ENCODE data around the gene UGGT1. TPM values are rescaled to one million over a fixed set of nuclear protein-coding genes. Genes with fewer than 3 reads are reported as not detected.

Gene UGGT1
- polyA plus RNA-seq, 1 donor (not counting 4 experiments of a cell fraction or from before 2014, with no cell fraction given): 26.7 TPM

DNA sequence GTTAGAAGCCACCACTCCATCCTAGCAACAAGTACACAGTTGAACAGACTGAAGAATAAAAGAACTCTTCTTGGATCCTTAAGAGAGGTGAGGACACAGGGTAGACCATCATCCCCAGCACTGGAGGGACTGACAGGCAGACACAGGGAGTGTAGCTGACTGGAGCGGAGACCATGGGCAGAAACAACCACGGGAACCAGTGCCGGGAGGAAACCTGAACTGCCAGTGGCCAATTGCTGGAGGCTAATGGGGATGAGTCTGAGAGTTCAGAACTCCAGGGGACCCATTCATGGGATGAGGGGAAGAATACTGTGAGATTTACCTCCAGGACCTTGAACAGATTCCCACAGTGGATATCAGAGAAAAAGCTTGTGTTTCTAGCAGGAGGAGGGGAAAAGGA is 150.9 kb downstream of the UGGT1 start:
- Histone ChIP-seq H3K79me2 (ENCODE audit: control insufficient read depth, insufficient read depth, low read length) (no peaks in the 10 kb centered on the region), H3K27me3 (ENCODE audit: control insufficient read depth, extremely low read depth, insufficient read depth, low read length) (no peaks in the 10 kb centered on the region), H3K9me1 (ENCODE audit: control insufficient read depth, extremely low read depth, insufficient read depth, low read length) (no peaks in the 10 kb centered on the region), H2AFZ (ENCODE audit: control insufficient read depth, low read length) (no peak overlapping the region), H3K4me1 (ENCODE audit: control insufficient read depth, extremely low read depth, insufficient read depth, low read length) (no peaks in the 10 kb centered on the region), H3K9ac (ENCODE audit: control insufficient read depth, extremely low read depth, insufficient read depth, low read length) (no peak overlapping the region), H4K20me1 (ENCODE audit: control insufficient read depth, extremely low read depth, insufficient read depth, low read length) (no peaks in the 10 kb centered on the region), H3K36me3 (ENCODE audit: control insufficient read depth in 2 of 2, extremely low read depth in 1 of 2, insufficient read depth in 2 of 2, low read length in 2 of 2) (no peaks in the 10 kb centered on the region), H3K4me3 (ENCODE audit: control insufficient read depth in 2 of 3, extremely low read depth in 1 of 3, insufficient read depth in 2 of 3, low read depth in 1 of 3, low read length in 3 of 3) (no peak overlapping the region), H3K9me3 (ENCODE audit: control insufficient read depth, low read depth, low read length) (no peaks in the 10 kb centered on the region), H3K4me2 (ENCODE audit: control insufficient read depth, extremely low read depth, insufficient read depth, low read depth, low read length) (no peak overlapping the region), H3K27ac (ENCODE audit: control insufficient read depth, insufficient read depth, low read length) (no peak overlapping the region)
- FAIRE-seq (no peak), DNase-seq (ENCODE audit: low read depth, low spot score) (no peak)
- TF ChIP-seq CTCF (optimal IDR thresholded peaks at IDR 0.05 in 1 of 3, IDR thresholded peaks at IDR 0.05 in 1 of 3, conservative IDR thresholded peaks at IDR 0.05 in 1 of 3; ENCODE audit: extremely low read depth in 1 of 3, insufficient read depth in 2 of 3, low read length in 3 of 3) (no peak), EZH2 (IDR thresholded peaks at IDR 0.05; ENCODE audit: low read length) (no peak)
- dilution Hi-C loops (cut with MboI; ENCODE audit: extremely low pct_ligation_motif_present, low sequenced_read_pairs): no loop called here

Small RNA genes lying within 50 kb of the gene (small RNA-seq; reads per million reads assigned to genes)
- gene AC108059.2 (ENCODE audit: insufficient read length in 3 of 3, low read depth in 3 of 3, low replicate concordance in 1 of 3) (0 reads per million in 3 experiments), gene AC108059.3 (ENCODE audit: insufficient read length in 3 of 3, low read depth in 3 of 3, low replicate concordance in 1 of 3) (0 reads per million in 3 experiments), gene DYNLT3P2 (ENCODE audit: insufficient read length in 3 of 3, low read depth in 3 of 3, low replicate concordance in 1 of 3) (0 reads per million in 3 experiments), gene RF00019 (ENCODE audit: insufficient read length in 3 of 3, low read depth in 3 of 3, low replicate concordance in 1 of 3) (0 reads per million in 3 experiments)

Other genes starting within 250 kb of the UGGT1 start
- 8.3 to 27.3 TPM (median 15.3 TPM) in 3 replicates for gene POLR2D, start 233.0 kb upstream of the UGGT1 start, polyA plus RNA-seq
- gene AMMECR1L, start 205.2 kb upstream of the UGGT1 start, polyA plus RNA-seq: 12.6 to 23.0 TPM (median 16.8 TPM) in 3 replicates
- 8.1 to 13.2 TPM (median 11.6 TPM) in 3 replicates for gene SAP130, start 63.1 kb upstream of the UGGT1 start, polyA plus RNA-seq
- gene HS6ST1, start 227.7 kb downstream of the UGGT1 start, polyA plus RNA-seq: 6.3 to 10.1 TPM (median 9.2 TPM) in 3 replicates

Data from keratinocyte (primary cell).